SU-DHL-6 (cell line): ENCODE measurements around the gene ANXA11.

ENCODE experiments used
- H2AFZ ChIP-seq: fragments of 200-600 bp; sonication (generic); 2 replicates; pipeline ENCODE4 v1.6.1; 2014; ENCODE audit warnings: low read depth, mild to moderate bottlenecking, moderate library complexity, mixed read lengths, antibody characterized with exemption, low read length; ENCODE audit not compliant: severe bottlenecking
- H3F3A ChIP-seq: fragments of 200-600 bp; shearing (Covaris generic); 2 replicates; pipeline ENCODE4 v1.6.0; 2016; ENCODE audit warnings: antibody characterized with exemption, mild to moderate bottlenecking; ENCODE audit not compliant: insufficient read depth
- H3K27ac ChIP-seq: fragments of 200-600 bp; sonication (generic); 2 replicates; pipeline ENCODE4 v1.5.1; 2016; ENCODE audit warnings: low read depth, mild to moderate bottlenecking, low read length, moderate library complexity, mixed read lengths
- H3K27me3 ChIP-seq: fragments of 200-600 bp; sonication (generic), shearing (Covaris generic); 2 replicates; pipeline ENCODE4 v1.6.0; 2014; ENCODE audit warnings: mild to moderate bottlenecking, low read length
- H3K36me3 ChIP-seq: fragments of 200-600 bp; sonication (generic); 2 replicates; pipeline ENCODE4 v1.6.1; 2014; ENCODE audit warnings: mild to moderate bottlenecking, low read length, mixed read lengths
- H3K4me2 ChIP-seq: fragments of 300-600, 200-600 bp; shearing (Covaris generic), sonication (generic); 2 replicates; pipeline ENCODE4 v1.6.0; 2014; ENCODE audit warnings: low read length, low read depth, mild to moderate bottlenecking; ENCODE audit not compliant: poor library complexity, severe bottlenecking
- H3K4me3 ChIP-seq: fragments of 200-600 bp; sonication (generic); 2 replicates; pipeline ENCODE4 v1.5.1; 2014; ENCODE audit warnings: antibody characterized with exemption, low read length, mild to moderate bottlenecking, mixed read lengths; ENCODE audit not compliant: insufficient read depth, poor library complexity, severe bottlenecking
- H3K79me2 ChIP-seq: fragments of 200-600 bp; sonication (generic); 2 replicates; pipeline ENCODE4 v1.6.1; 2014; ENCODE audit warnings: mild to moderate bottlenecking, low read length, moderate library complexity; ENCODE audit not compliant: insufficient read depth
- H3K9ac ChIP-seq: fragments of 200-600 bp; sonication (generic); 2 replicates; pipeline ENCODE4 v1.7.0; 2014; ENCODE audit warnings: mild to moderate bottlenecking, low read length
- H3K9me2 ChIP-seq: fragments of 200-600 bp; sonication (generic); replicated peaks from 2 replicates; pipeline ENCODE4 v1.6.1; 2014; ENCODE audit warnings: low read length; ENCODE audit not compliant: insufficient read depth
- H3K9me3 ChIP-seq: fragments of 200-600 bp; sonication (generic); 2 replicates; pipeline ENCODE4 v1.6.1; 2014; ENCODE audit warnings: low read length, mixed read lengths; ENCODE audit not compliant: insufficient read depth
- H4K20me1 ChIP-seq: fragments of 200-600 bp; sonication (generic); 2 replicates; pipeline ENCODE4 v1.6.1; 2014; ENCODE audit warnings: low read depth, mild to moderate bottlenecking, antibody characterized with exemption, low read length, moderate library complexity, mixed read lengths
- EZH2phosphoT487 ChIP-seq: fragments of 200-600 bp; sonication (generic), shearing (Covaris generic); conservative IDR thresholded peaks from 2 replicates; pipeline ENCODE4 v1.6.1; 2018; ENCODE audit warnings: mild to moderate bottlenecking, antibody characterized with exemption, low read length, moderate library complexity, mixed read lengths
- TF ChIP-seq, protein P1 (sequence below): fragments of 200-600 bp; sonication (generic); IDR thresholded peaks from one replicate; pipeline ENCODE4 v1.5.1; 2017; ENCODE audit warnings: antibody characterized with exemption, mild to moderate bottlenecking, low read length, moderate library complexity; ENCODE audit not compliant: insufficient read depth, poor library complexity, severe bottlenecking

ANXA11 gene

DNA sequence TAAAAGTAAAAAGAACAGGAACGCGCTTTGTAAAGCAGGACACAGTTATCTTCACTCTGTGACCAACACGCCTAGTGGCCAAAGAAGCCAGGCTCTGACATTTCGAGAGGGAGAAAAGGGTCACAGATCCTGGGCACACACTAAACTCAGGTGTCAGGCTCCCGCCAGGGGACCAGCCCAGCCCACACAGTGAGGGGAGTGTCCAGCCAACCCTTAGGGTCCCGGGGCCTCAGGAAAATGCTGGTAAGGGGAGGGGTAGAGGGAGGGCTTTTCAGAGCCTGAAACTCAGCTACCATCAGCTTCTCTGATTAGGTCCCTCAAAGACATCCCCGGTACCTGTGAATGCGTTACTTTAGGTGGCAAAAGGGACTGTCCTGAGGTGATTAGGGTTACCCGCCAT is 16.6 kb downstream of the ANXA11 start:
- Histone ChIP-seq H3F3A (peaks cover 15% of the 10 kb centered on the region), H3K27me3 (no peaks in the 10 kb centered on the region), H4K20me1 (no peaks in the 10 kb centered on the region), H3K9ac (peak overlapping the region; percentile 50), H3K9me3 (peaks cover 5% of the 10 kb centered on the region; the same call in 1 of the 2 replicates), H3K79me2 (peaks cover 85% of the 10 kb centered on the region), H3K4me2 (peak overlapping the region; percentile 72), H2AFZ (no peak overlapping the region), H3K36me3 (peaks cover 10% of the 10 kb centered on the region; the same call in 1 of the 2 replicates), H3K4me3 (peak overlapping the region; percentile 20), H3K9me2 (no peaks in the 10 kb centered on the region), H3K27ac (peak overlapping the region; percentile 94)
- TF ChIP-seq, protein P1, sequence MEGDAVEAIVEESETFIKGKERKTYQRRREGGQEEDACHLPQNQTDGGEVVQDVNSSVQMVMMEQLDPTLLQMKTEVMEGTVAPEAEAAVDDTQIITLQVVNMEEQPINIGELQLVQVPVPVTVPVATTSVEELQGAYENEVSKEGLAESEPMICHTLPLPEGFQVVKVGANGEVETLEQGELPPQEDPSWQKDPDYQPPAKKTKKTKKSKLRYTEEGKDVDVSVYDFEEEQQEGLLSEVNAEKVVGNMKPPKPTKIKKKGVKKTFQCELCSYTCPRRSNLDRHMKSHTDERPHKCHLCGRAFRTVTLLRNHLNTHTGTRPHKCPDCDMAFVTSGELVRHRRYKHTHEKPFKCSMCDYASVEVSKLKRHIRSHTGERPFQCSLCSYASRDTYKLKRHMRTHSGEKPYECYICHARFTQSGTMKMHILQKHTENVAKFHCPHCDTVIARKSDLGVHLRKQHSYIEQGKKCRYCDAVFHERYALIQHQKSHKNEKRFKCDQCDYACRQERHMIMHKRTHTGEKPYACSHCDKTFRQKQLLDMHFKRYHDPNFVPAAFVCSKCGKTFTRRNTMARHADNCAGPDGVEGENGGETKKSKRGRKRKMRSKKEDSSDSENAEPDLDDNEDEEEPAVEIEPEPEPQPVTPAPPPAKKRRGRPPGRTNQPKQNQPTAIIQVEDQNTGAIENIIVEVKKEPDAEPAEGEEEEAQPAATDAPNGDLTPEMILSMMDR: no peak
- no peak for TF ChIP-seq EZH2phosphoT487

DNA sequence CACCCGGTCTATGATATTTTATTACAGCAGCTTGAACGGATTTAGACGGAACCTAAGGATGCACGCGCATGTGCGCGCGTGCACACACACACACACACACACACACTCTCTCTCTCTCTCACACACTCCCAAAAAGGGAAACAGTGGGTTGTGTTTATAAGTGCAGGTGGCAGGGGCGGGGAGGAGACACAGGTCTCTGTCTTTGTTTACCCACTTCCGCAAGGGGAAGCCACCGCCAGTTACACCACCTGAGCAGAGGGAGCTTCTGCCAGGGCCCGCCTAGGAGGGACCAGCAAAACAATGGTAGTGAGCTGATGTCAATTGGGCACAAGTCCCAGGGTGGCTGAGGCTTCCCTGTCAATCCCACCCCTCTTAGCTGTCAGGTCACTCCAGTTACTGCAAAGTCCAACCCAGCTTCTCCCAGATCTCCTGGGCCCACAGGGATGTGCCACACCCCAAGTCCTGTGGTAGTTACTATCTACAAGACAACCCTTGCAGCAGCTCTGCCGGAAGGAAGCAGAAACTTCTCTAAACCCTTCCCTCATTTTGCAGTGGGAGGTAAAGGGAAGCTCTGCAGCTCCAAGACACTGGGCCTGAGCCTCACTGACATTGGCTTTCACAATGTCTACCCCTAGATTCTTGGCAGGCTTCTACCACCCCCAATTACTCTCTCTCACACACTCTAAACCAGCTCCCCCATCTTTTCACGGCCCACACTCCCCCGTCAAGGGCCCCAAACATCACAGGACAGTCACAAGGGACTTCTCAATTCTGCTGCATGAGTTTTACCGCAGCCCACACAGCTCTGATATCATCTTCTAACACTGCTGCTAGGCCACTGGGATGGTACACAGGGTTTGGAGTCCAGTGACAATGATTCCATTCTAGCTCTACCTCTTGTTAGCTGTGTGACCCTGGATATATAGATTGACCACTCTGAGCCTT is 17.6 kb downstream of the ANXA11 start:
- Histone ChIP-seq H3K79me2 (peaks cover 86% of the 10 kb centered on the region), H3K36me3 (peaks cover 5% of the 10 kb centered on the region; the same call in 1 of the 2 replicates), H3K9me2 (no peaks in the 10 kb centered on the region), H3K27me3 (no peaks in the 10 kb centered on the region), H3K4me2 (peak overlapping the region; percentile 72), H2AFZ (peak overlapping the region; percentile 28), H3F3A (peaks cover 15% of the 10 kb centered on the region), H3K9me3 (peaks cover 5% of the 10 kb centered on the region; the same call in 1 of the 2 replicates), H4K20me1 (no peaks in the 10 kb centered on the region), H3K27ac (peak overlapping the region; percentile 94), H3K4me3 (peak overlapping the region; percentile 42), H3K9ac (peak overlapping the region; percentile 50)
- TF ChIP-seq EZH2phosphoT487: no peak
- TF ChIP-seq, protein P1: no peak

DNA sequence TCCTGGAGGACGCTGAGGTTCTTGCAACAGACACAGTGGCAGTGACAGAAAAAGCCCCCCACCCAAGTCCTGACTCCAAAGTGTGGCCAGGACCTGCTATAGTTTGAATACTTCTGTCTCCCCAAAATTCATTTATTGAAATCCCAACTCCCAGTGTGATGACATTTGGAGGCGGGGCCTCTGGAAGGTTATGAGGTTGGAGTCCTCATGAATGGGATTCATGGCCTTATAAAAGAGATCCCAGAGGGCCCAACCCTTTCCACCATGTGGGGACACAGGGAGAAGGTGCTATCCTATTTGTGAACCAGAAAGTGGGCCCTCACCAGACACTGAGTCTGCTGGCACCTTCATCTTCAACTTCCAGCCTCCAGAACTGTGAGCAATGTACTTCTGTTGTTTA is 18.3 kb downstream of the ANXA11 start:
- H3F3A ChIP-seq: peaks cover 15% of the 10 kb centered on the region
- H3K9me3 ChIP-seq: no peaks in the 10 kb centered on the region
- H2AFZ ChIP-seq: no peak overlapping the region
- no peaks in the 10 kb centered on the region for H4K20me1 ChIP-seq
- peaks cover 86% of the 10 kb centered on the region for H3K79me2 ChIP-seq
- peak overlapping the region; percentile 42 for H3K4me3 ChIP-seq
- H3K9ac ChIP-seq: peak overlapping the region; percentile 47
- peak overlapping the region; percentile 72 for H3K4me2 ChIP-seq
- TF ChIP-seq, protein P1: no peak
- TF ChIP-seq EZH2phosphoT487: no peak
- H3K27me3 ChIP-seq: no peaks in the 10 kb centered on the region
- no peaks in the 10 kb centered on the region for H3K9me2 ChIP-seq
- no peaks in the 10 kb centered on the region for H3K36me3 ChIP-seq
- H3K27ac ChIP-seq: peak overlapping the region; percentile 94
